GM19025 (cell line): ENCODE results near the gene PHRF1.

Source experiments
- ATAC-seq: cut with Tn5 transposase; IDR thresholded peaks from one replicate; pipeline ENCODE4 v1.9.1; 2021; ENCODE audit warnings: mild to moderate bottlenecking, low read depth, moderate library complexity; ENCODE audit not compliant: unreplicated experiment

The PHRF1 gene

DNA sequence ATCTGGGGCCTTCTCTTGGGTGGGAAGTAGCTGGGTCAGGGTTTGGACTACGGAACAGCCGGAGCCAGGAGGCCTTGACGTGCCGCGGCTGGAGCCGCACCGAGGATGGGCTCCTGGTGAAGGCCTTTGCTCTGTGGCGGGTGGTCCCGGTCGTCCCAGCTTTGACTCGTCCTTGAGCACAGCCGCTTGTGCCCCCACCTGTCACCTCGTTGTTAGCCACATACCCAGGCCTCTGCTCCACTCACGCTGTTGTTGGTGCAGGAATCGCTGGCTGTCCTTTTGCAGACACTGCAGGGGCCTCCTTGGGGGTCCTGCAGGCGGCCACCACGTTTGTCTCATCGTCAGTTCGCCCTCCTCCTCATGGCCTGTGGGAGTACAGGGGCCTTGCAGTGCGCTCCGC lies 17.1 kb downstream of the PHRF1 start:
- no peak for ATAC-seq

DNA sequence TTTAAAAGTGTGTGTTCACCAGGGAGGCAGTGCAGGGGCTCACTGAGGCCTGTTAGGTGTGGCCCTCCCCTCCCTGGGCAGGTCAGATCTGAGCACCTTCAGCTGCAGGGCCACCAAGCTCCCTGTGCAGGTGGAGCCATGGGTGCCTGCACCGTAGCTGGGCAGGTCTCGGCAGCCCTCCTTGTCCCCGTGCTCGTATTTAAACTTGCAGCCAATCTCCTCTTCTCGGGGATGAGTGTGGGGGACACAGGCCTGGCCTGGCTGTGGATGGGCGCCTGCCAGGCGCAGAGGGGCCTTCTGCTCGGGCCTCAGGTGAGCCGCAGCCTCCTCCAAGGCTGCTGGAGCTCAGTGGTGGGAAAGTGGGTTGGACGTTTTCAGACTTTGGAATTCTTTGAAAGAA lies 19.1 kb downstream of the PHRF1 start:
- no peak for ATAC-seq

DNA sequence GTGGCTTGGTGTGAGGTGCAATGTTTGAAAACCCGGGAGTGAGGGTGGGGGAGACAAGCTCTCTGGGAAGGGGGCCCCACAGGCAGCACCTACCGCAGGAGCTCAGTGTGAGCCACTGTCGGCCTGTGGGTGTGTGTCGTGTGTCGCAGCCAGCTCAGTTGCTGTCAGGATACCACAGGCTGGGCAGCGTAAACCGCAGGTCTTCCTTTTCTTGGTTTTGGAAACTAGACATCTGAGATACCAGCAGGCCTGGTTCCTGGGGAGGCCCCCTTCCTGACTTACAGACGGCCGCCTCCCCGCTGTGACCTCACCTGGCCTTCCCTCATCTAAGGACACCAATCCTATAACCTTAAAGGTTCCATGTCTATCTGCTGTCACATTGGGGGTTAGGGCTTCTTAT lies 20.1 kb downstream of the PHRF1 start:
- no peak for ATAC-seq

DNA sequence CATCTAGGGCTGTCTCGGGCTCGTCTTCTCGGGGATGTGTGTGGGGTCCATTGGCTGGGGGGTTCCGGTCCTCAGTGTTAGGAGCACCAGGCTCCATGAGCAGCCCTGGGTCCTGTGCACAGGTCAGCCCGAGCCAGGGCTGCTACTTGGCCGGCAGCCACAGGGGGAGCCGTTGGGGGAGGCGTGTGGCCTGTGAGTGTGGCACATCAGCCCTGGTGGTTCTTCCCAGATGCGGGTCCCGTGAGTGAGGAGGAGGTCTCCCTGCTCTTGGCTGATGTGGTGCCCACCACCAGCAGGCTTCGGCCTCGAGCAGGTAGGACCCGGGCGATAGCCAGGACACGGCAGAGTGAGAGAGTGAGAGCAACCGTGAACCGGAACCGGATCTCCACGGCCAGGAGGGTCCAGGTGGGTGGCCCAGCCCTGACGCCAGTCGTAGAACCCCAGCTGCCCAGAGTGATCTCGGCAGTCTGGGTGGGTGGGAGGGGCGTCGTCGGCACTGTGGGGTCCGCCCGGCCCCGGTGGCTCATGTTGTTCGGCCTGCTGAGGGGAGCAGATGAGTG lies 21.0 kb downstream of the PHRF1 start:
- no peak for ATAC-seq

DNA sequence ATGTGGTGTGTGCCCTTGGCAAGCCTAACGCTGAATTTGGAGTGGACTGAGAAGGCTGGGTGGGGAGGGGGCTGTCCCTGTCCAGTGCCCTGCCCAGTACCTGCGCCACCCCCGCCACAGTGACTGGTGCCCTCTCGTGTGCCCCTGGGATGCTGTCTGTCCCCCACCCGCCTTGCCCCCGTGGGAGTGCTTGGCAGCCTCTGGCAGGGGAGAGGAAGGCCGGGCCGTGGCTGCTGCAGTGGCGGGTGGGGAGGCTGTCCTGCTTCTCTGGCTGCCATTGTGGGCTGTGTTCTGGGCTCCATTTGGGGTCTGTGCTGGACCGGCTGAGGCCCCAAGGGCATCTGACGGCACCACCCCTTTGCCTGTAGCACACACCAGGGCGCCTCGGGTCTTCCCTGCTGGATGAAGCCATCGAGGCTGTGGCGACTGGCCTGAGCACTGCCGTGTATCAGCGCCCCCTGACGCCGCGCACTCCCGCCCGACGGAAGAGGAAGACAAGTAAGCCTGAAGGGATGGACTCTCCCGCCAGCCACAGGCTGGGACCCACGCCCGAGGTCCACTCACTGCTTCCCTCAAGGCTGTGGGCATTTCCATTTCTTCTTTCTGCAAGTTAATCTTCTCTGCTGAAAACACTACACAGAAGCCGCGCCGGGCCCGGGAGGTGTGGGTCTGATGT lies 21.9 kb downstream of the PHRF1 start:
- ATAC-seq = no peak

DNA sequence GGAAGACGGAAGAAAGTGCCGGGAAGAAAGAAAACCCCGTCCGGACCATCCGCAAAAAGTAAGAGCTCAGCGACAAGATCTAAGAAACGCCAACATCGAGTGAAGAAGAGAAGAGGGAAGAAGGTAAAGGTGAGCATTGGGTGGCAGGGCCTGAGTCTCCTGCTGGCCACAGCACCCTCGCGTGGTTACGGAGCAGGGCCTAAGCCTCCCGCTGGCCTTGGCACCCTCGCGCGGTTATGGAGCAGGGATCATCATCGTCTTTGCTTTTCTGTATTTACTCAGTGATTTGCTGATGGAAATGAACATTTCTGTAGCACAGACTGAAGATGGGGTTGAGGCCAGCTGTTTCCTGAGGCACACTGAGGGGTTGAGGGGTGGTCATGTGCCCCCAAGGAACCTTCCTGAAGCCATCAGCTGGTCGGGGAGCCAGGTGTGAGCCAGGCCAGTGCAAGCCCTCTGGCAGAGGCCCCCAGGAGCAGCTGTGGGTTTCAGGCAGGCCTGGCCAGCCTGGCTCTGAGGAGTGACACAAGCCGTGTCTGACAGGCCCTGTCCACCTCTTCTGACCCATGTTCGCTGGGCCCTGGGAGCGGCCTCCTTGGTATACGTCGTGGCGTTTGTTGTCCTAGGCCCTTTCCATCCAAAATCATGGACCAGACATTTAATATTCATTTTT lies 25.4 kb downstream of the PHRF1 start:
- no peak for ATAC-seq

DNA sequence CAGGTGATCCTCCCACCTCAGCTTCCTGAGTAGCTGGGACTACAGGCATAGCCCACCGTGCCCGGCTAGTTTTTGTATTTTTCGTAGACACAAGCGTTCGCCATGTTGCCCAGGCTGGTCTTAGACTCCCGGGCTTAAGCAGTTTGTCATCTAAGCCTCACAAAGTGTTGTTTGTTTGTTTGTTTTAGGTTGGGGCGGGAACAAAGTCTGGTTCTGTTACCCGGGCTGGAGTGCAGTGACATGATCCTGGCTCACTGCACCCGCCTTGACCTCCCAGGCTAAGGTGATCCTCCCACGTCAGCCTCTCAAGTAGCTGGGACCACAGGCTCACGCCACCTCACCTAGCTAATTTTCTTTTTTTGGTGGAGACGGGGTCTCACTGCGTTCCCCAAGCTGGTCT lies 26.9 kb downstream of the PHRF1 start:
- ATAC-seq = no peak

DNA sequence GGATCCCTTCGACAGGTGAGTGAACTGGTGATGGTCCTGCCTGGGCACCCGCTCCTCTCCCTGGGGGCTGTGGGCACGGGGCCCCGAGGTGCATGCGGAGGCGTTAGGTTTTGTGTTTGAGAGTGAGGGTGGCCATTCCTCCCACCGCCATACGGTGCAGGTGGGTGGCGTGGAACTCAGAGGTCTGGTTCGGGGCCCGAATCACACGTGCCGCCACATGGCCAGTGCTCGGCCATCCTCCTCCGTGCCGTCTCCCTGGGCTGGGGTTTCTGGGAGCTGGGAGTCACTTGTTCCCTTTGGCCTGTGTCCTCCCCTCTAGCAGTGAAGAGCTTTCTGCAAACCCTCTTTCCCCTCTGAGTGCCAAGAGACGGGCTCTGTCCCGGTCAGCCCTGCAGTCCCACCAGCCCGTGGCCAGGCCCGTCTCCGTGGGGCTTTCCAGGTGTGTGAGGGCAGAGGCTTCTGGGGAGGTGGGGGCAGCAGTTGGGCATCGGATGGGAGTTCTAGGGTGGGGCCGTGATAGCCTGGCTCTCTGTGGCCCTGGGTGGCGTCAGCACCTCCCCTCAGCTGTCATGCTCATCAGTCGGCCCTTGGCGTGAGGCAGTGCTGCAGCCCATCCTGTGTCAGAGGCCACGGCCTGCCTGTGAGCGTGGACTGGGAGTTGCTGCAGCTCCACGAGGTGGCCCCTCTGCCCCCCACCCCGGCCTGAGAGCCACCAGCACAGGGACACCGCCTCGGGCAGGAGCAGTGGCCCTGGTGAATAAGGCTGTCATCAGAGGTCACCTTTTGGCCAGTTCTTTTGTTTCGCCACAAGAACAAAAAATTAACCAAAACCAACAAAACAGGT lies 29.2 kb downstream of the PHRF1 start:
- no peak for ATAC-seq

DNA sequence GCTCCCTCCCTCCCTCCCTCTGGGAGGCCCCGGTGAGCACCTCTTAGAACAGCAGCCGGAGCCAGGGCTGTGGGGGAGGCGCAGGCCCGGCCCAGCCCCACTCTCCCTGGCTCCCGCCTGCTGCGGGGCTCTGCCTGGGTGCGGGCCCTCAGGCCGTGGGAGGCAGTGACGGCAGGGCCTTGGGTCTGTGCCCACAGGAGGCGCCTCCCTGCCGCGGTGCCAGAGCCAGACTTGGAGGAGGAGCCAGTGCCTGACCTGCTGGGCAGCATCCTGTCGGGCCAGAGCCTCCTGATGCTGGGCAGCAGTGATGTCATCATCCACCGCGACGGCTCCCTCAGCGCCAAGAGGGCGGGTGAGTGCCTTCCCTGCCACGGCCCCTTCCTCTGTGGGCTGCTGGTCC lies 30.0 kb downstream of the PHRF1 start:
- ATAC-seq = no peak

DNA sequence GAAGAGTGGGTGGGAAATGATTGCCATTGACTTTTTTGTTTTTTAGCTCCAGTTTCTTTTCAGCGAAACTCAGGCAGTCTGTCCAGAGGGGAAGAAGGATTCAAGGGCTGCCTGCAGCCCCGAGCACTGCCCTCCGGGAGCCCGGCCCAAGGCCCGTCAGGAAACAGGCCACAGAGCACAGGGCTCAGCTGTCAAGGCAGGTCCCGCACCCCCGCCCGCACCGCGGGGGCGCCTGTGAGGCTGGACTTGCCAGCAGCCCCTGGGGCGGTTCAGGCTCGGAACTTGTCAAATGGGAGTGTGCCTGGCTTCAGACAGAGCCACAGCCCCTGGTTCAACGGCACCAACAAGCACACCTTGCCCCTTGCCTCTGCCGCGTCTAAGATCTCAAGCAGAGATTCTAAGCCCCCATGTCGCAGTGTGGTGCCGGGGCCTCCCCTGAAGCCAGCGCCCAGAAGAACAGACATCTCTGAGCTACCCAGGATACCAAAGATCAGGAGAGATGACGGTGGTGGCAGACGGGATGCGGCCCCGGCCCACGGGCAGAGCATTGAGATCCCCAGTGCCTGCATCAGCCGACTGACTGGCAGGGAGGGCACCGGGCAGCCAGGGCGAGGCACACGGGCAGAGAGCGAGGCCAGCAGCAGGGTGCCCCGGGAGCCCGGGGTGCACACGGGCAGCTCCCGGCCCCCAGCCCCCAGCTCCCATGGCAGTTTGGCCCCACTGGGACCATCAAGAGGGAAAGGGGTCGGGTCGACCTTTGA lies 30.9 kb downstream of the PHRF1 start:
- no peak for ATAC-seq

DNA sequence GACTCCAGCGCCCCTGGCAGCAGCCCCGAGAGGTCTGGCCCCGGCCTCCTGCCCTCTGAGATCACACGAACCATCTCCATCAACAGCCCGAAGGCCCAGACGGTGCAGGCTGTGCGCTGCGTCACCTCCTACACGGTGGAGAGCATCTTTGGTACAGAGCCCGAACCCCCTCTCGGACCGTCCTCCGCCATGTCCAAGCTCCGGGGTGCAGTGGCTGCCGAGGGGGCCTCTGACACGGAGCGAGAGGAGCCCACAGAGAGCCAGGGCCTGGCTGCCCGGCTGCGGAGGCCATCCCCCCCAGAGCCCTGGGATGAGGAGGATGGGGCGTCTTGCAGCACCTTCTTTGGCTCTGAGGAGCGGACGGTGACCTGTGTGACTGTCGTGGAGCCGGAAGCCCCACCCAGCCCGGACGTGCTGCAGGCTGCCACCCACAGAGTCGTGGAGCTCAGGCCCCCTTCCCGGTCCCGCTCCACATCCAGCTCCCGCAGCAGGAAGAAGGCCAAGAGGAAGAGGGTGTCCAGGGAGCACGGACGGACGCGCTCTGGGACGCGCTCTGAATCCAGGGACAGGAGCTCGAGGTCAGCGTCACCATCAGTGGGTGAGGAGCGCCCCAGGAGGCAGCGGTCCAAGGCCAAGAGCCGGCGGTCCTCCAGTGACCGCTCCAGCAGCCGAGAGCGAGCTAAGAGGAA lies 31.8 kb downstream of the PHRF1 start:
- ATAC-seq = no peak

DNA sequence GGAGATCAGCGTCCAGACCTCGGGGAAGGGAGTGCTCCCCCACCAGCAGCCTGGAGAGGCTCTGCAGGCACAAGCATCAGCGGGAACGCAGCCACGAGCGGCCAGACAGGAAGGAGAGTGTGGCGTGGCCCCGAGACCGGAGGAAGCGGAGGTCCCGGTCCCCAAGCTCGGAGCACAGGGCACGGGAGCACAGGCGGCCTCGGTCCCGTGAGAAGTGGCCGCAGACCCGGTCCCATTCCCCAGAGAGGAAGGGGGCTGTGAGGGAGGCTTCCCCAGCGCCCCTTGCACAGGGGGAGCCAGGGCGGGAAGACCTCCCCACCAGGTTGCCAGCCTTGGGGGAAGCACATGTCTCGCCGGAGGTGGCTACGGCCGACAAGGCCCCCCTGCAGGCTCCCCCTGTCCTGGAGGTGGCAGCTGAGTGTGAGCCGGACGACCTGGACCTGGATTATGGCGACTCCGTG lies 32.6 kb downstream of the PHRF1 start:
- ATAC-seq = no peak

DNA sequence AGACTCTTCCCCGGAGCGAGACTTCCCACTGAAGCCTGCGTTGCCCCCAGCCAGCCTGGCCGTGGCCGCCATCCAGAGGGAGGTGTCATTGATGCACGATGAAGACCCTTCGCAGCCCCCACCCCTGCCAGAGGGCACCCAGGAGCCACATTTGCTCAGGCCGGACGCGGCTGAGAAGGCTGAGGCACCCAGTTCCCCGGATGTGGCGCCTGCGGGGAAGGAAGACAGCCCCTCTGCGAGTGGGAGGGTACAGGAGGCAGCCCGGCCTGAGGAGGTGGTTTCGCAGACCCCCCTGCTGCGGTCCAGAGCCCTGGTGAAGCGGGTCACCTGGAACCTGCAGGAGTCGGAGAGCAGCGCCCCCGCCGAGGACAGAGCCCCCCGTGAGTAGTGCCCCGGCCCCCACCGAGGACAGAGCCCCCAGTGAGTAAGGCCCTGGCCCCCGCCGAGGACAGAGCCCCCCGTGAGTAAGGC lies 33.1 kb downstream of the PHRF1 start:
- ATAC-seq = no peak

DNA sequence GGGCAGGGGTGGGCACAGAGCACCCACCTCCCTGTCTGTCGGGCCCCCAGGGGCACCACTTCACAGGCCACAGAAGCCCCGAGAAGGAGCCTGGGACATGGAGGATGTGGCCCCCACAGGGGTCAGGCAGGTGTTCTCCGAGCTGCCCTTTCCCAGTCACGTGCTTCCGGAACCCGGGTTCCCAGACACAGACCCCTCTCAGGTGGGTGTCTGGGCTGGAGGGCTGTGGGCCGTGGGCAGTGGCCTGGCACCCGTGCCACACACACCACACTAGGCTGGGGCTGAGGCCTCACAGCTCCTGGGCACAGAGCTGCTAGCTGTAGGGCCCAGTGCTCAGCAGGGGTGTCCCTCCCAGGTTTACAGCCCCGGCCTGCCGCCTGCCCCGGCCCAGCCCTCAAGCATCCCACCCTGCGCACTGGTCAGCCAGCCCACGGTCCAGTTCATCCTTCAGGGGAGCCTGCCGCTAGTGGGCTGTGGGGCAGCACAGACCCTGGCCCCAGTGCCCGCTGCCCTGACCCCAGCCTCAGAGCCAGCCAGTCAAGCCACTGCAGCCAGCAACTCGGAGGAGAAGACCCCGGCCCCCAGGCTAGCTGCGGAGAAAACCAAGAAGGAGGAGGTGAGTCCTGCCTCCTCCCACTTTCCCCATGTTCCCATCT lies 34.0 kb downstream of the PHRF1 start:
- no peak for ATAC-seq

DNA sequence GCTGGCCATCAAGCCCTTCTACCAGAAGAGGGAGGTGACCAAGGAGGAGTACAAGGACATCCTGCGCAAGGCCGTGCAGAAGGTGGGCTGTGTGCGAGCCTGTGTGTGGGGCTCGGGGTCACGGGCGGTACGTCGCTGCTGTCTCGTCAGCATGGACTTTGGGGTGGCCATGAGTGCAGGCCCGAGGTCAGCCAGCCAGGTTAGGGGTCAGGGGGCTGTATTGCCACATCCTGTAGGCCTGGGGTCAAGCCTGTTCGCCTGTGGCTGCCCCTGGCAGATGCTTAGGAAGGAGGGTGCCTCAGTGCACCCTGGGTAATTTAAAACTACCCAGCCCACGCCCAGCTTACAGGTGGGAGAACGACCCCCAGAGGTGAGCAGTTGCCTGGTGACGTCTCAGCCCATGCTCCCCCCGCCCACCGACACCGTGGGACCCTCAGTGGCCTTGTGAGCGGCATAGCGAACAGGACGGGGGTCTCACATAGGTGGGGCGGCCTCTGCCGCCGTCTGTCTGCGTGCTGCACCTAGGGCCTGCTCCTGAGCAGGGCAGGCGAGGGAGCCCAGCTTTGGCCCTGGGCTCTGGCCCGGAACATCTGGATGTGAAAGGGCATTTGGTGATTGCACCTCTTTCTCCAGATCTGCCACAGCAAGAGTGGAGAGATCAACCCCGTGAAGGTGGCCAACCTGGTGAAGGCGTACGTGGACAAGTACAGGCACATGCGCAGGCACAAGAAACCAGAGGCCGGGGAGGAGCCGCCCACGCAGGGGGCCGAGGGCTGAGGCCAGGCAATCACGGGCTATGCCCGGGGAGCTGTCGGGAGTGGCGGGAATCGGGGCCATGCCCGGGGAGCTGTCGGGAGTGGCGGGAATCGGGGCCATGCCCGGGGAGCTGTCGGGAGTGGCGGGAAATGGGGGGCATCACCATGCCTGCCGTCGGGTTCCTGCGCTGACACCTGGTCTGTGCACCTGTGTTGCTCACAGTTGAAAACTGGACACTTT lies 35.0 kb downstream of the PHRF1 start:
- ATAC-seq = no peak

DNA sequence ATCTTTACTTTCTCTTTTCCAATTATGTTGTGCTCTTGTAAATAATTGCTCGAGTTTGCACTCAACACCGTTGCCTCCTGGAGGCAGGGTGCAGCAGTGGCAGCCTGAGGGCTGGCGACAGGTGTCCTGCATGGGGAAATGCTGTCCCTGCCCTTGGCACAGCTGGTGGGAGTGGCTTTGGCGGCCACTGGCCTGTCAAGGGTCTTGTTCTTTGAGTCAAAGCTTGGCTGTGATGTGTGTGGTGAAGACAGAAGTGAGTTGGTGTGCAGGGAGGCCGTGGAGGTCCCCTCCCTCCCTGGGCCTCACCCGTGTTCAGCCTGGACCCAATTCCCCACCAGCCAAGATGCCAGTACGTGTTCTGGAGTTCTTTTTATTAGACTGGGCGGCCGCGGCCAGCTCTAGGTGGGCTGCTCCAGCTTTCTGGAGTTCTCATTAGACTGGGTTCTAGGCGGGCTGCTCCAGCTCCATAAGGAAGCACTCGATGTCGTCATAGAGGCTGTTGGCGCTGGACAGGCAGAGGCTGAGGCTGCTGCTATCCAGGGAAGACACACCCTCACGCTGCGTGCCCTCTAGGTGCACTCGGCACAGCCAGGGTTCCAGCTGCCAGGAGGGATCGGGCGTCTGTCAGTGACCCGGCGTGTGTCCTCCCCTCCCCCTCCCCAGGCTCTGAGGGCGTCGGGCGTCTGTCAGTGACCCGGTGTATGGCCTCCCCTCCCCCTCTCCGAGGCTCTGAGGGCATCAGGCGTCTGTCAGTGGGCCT lies 36.1 kb downstream of the PHRF1 start:
- ATAC-seq = no peak

DNA sequence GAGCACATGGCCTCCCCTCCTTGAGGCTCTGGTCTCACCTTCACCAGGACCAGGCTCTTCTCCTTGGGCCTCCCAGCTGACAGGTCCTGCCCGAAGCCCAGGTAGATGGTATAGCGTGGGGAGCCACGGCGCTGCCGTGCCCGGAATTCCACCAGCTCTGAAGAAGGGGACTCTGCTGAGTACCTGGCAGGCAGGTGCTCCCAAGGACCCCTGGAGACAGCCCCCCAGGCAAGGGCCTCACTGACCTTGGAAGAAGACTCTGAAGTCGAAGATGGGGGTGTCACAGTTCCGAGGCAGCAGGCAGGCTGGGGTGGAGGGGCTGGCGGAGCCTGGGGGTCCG lies 36.7 kb downstream of the PHRF1 start:
- ATAC-seq = no peak
